B cell (primary cell): Measurements from ENCODE around the gene CHST3. TPM values are rescaled to one million over a fixed set of nuclear protein-coding genes. Genes with fewer than 3 reads are reported as not detected.
A peak's percentile ranks its signal among the peaks of the same experiment; 100 is the strongest.

Experiments used
- ATAC-seq: fragments of 200-7000 bp; cut with Tn5 transposase; one replicate; pipeline ENCODE4 v1.10.0; 2021; ENCODE audit warnings: low read depth, mild to moderate bottlenecking, moderate number of reproducible peaks, moderate library complexity
- CTCF ChIA-PET: fragments of 350-600 bp; sonication (Branson Sonifier 250); formaldehyde crosslinking; loops from one replicate; lab custom pipeline; 2021; ENCODE audit warnings: antibody characterized with exemption, inconsistent platforms; lab: Charles Lee
- POLR2A ChIA-PET: fragments of 350-600 bp; sonication (Branson Sonifier 250); formaldehyde crosslinking; loops from one replicate; lab custom pipeline; 2021; ENCODE audit warnings: antibody characterized with exemption; lab: Charles Lee
- DNase-seq: peaks from one replicate; pipeline ENCODE4 v3.0.0; 2013
- H2AFZ ChIP-seq: 2 replicates; pipeline ENCODE4 v1.6.1; 2012; ENCODE audit warnings: mild to moderate bottlenecking, low read depth, low read length; ENCODE audit not compliant: insufficient read depth, poor library complexity, severe bottlenecking
- H3K27ac ChIP-seq, 2 donors: 1 replicate in 1 of 2; 2 replicates in 1 of 2; pipeline ENCODE4 v1.5.1; 2012 to 2013; ENCODE audit warnings: low read length in 2 of 2, mild to moderate bottlenecking in 2 of 2, moderate library complexity in 1 of 2
- H3K27me3 ChIP-seq, 4 experiments: fragments of 200-600 bp in 1 of 4; sonication (generic) in 1 of 4; replicated peaks in 1 of 4; 1 replicate in 2 of 4; 2 replicates in 2 of 4; pipeline versions ENCODE4 v1.6.1 to v1.7.0; 2013 to 2016; ENCODE audit warnings: low read length in 3 of 4, mild to moderate bottlenecking in 2 of 4, mixed read lengths in 1 of 4, moderate library complexity in 1 of 4; ENCODE audit not compliant: insufficient read depth in 4 of 4, control insufficient read depth in 3 of 4; ENCODE audit errors: control extremely low read depth in 1 of 4
- H3K36me3 ChIP-seq, 2 experiments: replicated peaks in 1 of 2; 1 replicate in 1 of 2; 2 replicates in 1 of 2; pipeline versions ENCODE4 v1.6.1 to v1.7.1; 2013; ENCODE audit warnings: low read length in 1 of 2; ENCODE audit not compliant: insufficient read depth in 2 of 2, control insufficient read depth in 1 of 2; ENCODE audit errors: control extremely low read depth in 1 of 2, extremely low read depth in 1 of 2
- H3K4me1 ChIP-seq, 2 donors: fragments of 200-600 bp in 1 of 2; sonication (generic) in 1 of 2; 1 replicate in 1 of 2; 2 replicates in 1 of 2; pipeline versions ENCODE4 v1.5.1 to v1.6.1; 2013 to 2017; ENCODE audit warnings: low read length in 2 of 2; ENCODE audit not compliant: control insufficient read depth in 2 of 2, insufficient read depth in 2 of 2
- H3K4me2 ChIP-seq: replicated peaks from 2 replicates; pipeline ENCODE3; 2012; ENCODE audit warnings: mild to moderate bottlenecking, low read depth, low read length; ENCODE audit not compliant: poor library complexity, severe bottlenecking
- H3K4me3 ChIP-seq, 5 experiments: fragments of 200-600 bp in 1 of 5; sonication (generic) in 1 of 5; 1 replicate in 3 of 5; 2 replicates in 2 of 5; pipeline versions ENCODE4 v1.5.1 to v1.7.0; 2011 to 2016; ENCODE audit warnings: low read length in 4 of 5, mild to moderate bottlenecking in 4 of 5, low read depth in 2 of 5, control low read depth in 1 of 5, moderate library complexity in 1 of 5; ENCODE audit not compliant: insufficient read depth in 1 of 5; ENCODE audit errors: control extremely low read depth in 1 of 5, extremely low read depth in 1 of 5
- H3K79me2 ChIP-seq: fragments of 200-600 bp; sonication (generic); one replicate; pipeline ENCODE4 v1.6.0; 2016; ENCODE audit warnings: low read length; ENCODE audit not compliant: control insufficient read depth, insufficient read depth
- H3K9ac ChIP-seq: fragments of 200-600 bp; sonication (generic); 2 replicates; pipeline ENCODE4 v1.6.1; 2017; ENCODE audit warnings: mild to moderate bottlenecking, low read length, moderate library complexity
- H3K9me3 ChIP-seq, 3 donors: one replicate each; pipeline versions ENCODE4 v1.6.1 to v1.7.1; 2013; ENCODE audit warnings: low read length in 2 of 3; ENCODE audit not compliant: control insufficient read depth in 2 of 3, insufficient read depth in 1 of 3; ENCODE audit errors: control extremely low read depth in 1 of 3
- H4K20me1 ChIP-seq: 2 replicates; pipeline ENCODE4 v1.6.0; 2012; ENCODE audit warnings: mild to moderate bottlenecking, low read length; ENCODE audit not compliant: insufficient read depth, control insufficient read depth, poor library complexity, severe bottlenecking
- H3K27ac Mint-ChIP-seq: one replicate; pipeline ENCODE4 v1.8.0; 2021; ENCODE audit warnings: mixed read lengths
- H3K27me3 Mint-ChIP-seq: one replicate; pipeline ENCODE4 v1.8.0; 2021; ENCODE audit warnings: mixed read lengths
- H3K4me1 Mint-ChIP-seq: one replicate; pipeline ENCODE4 v1.8.0; 2021; ENCODE audit warnings: mixed read lengths
- H3K4me3 Mint-ChIP-seq: one replicate; pipeline ENCODE4 v1.8.0; 2021; ENCODE audit warnings: mixed read lengths
- H3K9me3 Mint-ChIP-seq: one replicate; pipeline ENCODE4 v1.8.0; 2022; ENCODE audit warnings: mixed read lengths; ENCODE audit not compliant: insufficient read depth
- EZH2 ChIP-seq: IDR thresholded peaks from 2 replicates; pipeline ENCODE4 v1.6.1; 2012; ENCODE audit warnings: borderline replicate concordance, low read depth, mild to moderate bottlenecking, moderate library complexity, low read length; ENCODE audit not compliant: insufficient read depth, poor library complexity, severe bottlenecking
- WGBS: methylation state at CpG from one replicate; pipeline ENCODE4 v1.1.5; 2013; ENCODE audit warnings: missing lambda C conversion rate; ENCODE audit not compliant: insufficient coverage; 5-methylcytosine and 5-hydroxymethylcytosine counted together
- intact Hi-C: fragments of 100-400 bp; cut with micrococcal nuclease; formaldehyde crosslinking; loops from one replicate; pipeline ENCODE4 v1.10.0; 2022
- polyA plus RNA-seq: library from polyadenylated mRNA; depleted of rRNA; stranded (reverse); fragments of >200 nt; gene quantifications from 2 replicates; pipeline ENCODE4 v1.2.3, GENCODE V29; 2012
- total RNA-seq, 2 donors: library from RNA; stranded (reverse); fragments of 120-200 nt in 1 of 2; gene quantifications; 1 replicate in 1 of 2; 2 replicates in 1 of 2; pipeline versions ENCODE4 v1.2.3 to v1.2.4, GENCODE V29; 2013 to 2022
- TF ChIP-seq, protein P1 (sequence below): fragments of 200-600 bp; IDR thresholded peaks from one replicate; pipeline ENCODE4 v1.8.0; 2022; ENCODE audit warnings: antibody characterized with exemption, mild to moderate bottlenecking

Gene CHST3
- total and polyA plus RNA-seq, 2 donors (not counting 1 experiment from before 2014, with no cell fraction given): 0.01 TPM; not detected in 1

DNA sequence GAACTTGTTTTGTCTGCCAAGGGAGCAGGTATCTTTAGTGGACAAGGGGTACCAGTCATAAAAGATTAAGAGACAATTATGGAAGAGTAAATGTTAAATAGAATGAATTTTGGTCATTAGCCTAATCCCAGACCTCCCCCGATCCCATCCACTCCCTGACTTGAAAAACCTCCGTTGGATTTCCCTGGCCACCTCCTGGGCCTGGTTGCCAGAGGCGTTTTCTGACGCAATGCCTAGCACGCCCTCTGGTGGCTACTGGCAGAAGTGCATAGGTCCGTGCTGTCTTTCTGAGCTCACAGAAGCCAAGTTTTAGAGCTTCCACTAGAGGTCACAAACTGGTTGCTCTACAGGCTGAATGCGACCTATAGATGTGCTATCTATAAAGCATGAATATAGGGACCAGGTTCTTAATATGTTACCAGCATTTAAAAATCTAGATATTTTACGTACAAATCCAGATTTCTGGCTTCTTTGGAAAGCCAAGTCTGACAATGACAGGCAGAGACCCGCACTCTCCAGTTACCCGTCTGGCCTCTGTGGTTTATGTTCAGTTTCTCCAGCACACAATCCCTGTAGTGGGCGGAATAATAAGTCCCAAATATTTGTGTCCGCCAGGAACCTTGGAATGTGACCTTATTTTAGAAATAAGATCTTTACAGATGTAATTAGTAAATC is 84.4 kb downstream of the CHST3 start:
- Mint-ChIP-seq H3K9me3 (no peaks in the 10 kb centered on the region), H3K4me3 (no peak overlapping the region), H3K27me3 (no peaks in the 10 kb centered on the region), H3K27ac (no peak overlapping the region), H3K4me1 (no peaks in the 10 kb centered on the region)
- TF ChIP-seq, protein P1, sequence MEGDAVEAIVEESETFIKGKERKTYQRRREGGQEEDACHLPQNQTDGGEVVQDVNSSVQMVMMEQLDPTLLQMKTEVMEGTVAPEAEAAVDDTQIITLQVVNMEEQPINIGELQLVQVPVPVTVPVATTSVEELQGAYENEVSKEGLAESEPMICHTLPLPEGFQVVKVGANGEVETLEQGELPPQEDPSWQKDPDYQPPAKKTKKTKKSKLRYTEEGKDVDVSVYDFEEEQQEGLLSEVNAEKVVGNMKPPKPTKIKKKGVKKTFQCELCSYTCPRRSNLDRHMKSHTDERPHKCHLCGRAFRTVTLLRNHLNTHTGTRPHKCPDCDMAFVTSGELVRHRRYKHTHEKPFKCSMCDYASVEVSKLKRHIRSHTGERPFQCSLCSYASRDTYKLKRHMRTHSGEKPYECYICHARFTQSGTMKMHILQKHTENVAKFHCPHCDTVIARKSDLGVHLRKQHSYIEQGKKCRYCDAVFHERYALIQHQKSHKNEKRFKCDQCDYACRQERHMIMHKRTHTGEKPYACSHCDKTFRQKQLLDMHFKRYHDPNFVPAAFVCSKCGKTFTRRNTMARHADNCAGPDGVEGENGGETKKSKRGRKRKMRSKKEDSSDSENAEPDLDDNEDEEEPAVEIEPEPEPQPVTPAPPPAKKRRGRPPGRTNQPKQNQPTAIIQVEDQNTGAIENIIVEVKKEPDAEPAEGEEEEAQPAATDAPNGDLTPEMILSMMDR: peak; percentile 99
- no peak for TF ChIP-seq EZH2
- H3K4me3 ChIP-seq: no peak overlapping the region
- WGBS: 3% methylated on average over 5 of the region's 12 CpGs
- H3K36me3 ChIP-seq: no peaks in the 10 kb centered on the region
- intact Hi-C loops: loop anchor here (1.0 to 2.0 kb wide), 4 partner anchors 40 to 292 kb away; partner anchors contain the start of gene SPOCK2
- H3K9me3 ChIP-seq: peaks cover 0 to 9% (median 3%) of the 10 kb centered on the region in 3 donors
- DNase-seq (peak; percentile 91), ATAC-seq (peak; percentile 98)
- POLR2A ChIA-PET: interaction anchor here (1.4 to 1.5 kb wide), 2 partner anchors 35 to 287 kb away, joined by 5 to 13 read pairs; no protein-coding TSS in a partner anchor
- H3K79me2 ChIP-seq: no peaks in the 10 kb centered on the region
- H3K4me1 ChIP-seq: no peaks in the 10 kb centered on the region
- no peaks in the 10 kb centered on the region for H4K20me1 ChIP-seq
- CTCF ChIA-PET: interaction anchor here (0.6 to 5.4 kb wide), 62 partner anchors 10 to 738 kb away, joined by 3 to 58 read pairs (median 4); partner anchors contain the start of genes ASCC1, DDIT4, SLC29A3 and SPOCK2
- H3K27ac ChIP-seq: no peak overlapping the region
- H2AFZ ChIP-seq: no peak overlapping the region
- no peak overlapping the region for H3K4me2 ChIP-seq
- no peak overlapping the region for H3K9ac ChIP-seq
- no peaks in the 10 kb centered on the region for H3K27me3 ChIP-seq

DNA sequence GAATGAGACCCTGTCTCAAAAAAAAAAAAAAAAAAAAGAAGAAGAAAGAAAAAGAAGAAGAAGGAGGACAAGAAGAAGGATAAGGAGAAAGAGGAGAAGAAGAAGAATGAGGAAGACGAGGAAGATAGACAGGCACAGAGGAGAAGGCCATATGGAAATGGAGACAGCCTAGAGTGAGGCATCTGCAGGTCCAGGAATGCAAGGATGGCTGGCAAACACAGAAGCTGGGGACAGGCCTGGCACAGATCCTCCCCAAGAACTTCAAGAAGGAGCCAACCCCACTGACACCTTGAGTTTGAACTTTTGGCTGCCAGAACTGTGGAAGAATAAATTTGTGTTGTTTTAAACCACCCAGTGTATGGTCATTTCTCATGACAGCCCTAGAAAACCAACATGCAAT is 85.3 kb downstream of the CHST3 start:
- no peak overlapping the region for H3K9ac ChIP-seq
- no peaks in the 10 kb centered on the region for H3K36me3 ChIP-seq
- Mint-ChIP-seq H3K4me3 (no peak overlapping the region), H3K27me3 (no peaks in the 10 kb centered on the region), H3K27ac (no peak overlapping the region), H3K9me3 (no peaks in the 10 kb centered on the region), H3K4me1 (no peaks in the 10 kb centered on the region)
- intact Hi-C loops: loop anchor here (2.0 kb wide), 1 partner anchor 165 kb away; no protein-coding TSS in a partner anchor
- DNase-seq (no peak), ATAC-seq (no peak)
- POLR2A ChIA-PET: interaction anchor here (1.4 to 1.5 kb wide), 2 partner anchors 35 to 286 kb away, joined by 5 to 13 read pairs; no protein-coding TSS in a partner anchor
- TF ChIP-seq EZH2: no peak
- TF ChIP-seq, protein P1: no peak
- H3K27ac ChIP-seq: no peak overlapping the region
- H3K4me2 ChIP-seq: no peak overlapping the region
- H3K27me3 ChIP-seq: no peaks in the 10 kb centered on the region
- CTCF ChIA-PET: interaction anchor here (0.5 to 5.4 kb wide), 26 partner anchors 10 to 301 kb away, joined by 3 to 58 read pairs (median 7); partner anchors contain the start of genes ASCC1, DDIT4 and SPOCK2
- no peaks in the 10 kb centered on the region for H4K20me1 ChIP-seq
- H3K9me3 ChIP-seq: peaks cover 0 to 9% (median 3%) of the 10 kb centered on the region in 3 donors
- WGBS: 92% methylated on average over 1 of the region's 1 CpG
- no peaks in the 10 kb centered on the region for H3K79me2 ChIP-seq
- H2AFZ ChIP-seq: no peak overlapping the region
- peaks cover 0 to under 1% of the 10 kb centered on the region in 2 donors for H3K4me1 ChIP-seq
- no peak overlapping the region for H3K4me3 ChIP-seq
